K562 (cell line): ENCODE measurements around the gene ADARB2. TPM values are rescaled to one million over a fixed set of nuclear protein-coding genes. Genes with fewer than 3 reads are reported as not detected.

Experiments used
- ATAC-seq: fragments of 200-7000 bp; cut with Tn5 transposase; 3 replicates; pipeline ENCODE4 v1.9.1; 2020; ENCODE audit warnings: moderate library complexity
- BruUV-seq: library from RNA; stranded (reverse); fragments of 400-500 nt; replicated peaks from 2 replicates; lab custom pipeline; 2021; lab: Mats Ljungman, UMichigan
- CTCF ChIA-PET: fragments of 300-600 bp; formaldehyde crosslinking; extraction: SDS; loops from one replicate; lab custom pipeline; 2021; ENCODE audit warnings: low intra/inter-chr PET ratio; lab: Yijun Ruan, JAX
- POLR2A ChIA-PET: fragments of 300-600, 350-650 bp; sonication (Branson Sonifier 250); formaldehyde crosslinking; extraction: SDS; loops from one replicate; lab custom pipeline; 2021; ENCODE audit warnings: antibody characterized with exemption, inconsistent platforms; lab: Yijun Ruan, JAX
- DNase-seq, 4 experiments: peaks; one replicate each; pipeline versions ENCODE4 v3.0.0 to v3.0.0-alpha.2; 2011 to 2018; ENCODE audit warnings: low spot score in 3 of 4, mixed read lengths in 3 of 4; ENCODE audit errors: extremely low read depth in 1 of 4
- FAIRE-seq: peaks from 2 replicates; lab custom pipeline; 2011; peaks lifted over from hg19 to GRCh38; lab: Jason Lieb, UNC
- H2AFZ ChIP-seq: 2 replicates; pipeline ENCODE4 v1.6.0; 2011; ENCODE audit warnings: low read depth, low read length, control low read depth, inconsistent platforms
- H3K27ac ChIP-seq: fragments of 200-600 bp; 3 replicates; pipeline ENCODE4 v1.8.0; 2011; ENCODE audit warnings: low read depth, mild to moderate bottlenecking, control low read depth, inconsistent platforms, low read length, moderate library complexity, mixed read lengths; ENCODE audit errors: extremely low read depth
- H3K27me3 ChIP-seq, 2 experiments: fragments of 300-600 bp in 1 of 2; 2 replicates in 1 of 2; 3 replicates in 1 of 2; pipeline versions ENCODE4 v1.6.0 to v1.8.0; 2011; ENCODE audit warnings: inconsistent platforms in 2 of 2, low read length in 2 of 2, mild to moderate bottlenecking in 1 of 2, mixed read lengths in 1 of 2, moderate library complexity in 1 of 2; ENCODE audit not compliant: control insufficient read depth in 2 of 2, insufficient read depth in 2 of 2
- H3K36me3 ChIP-seq: fragments of 300-600 bp; 3 replicates; pipeline ENCODE4 v1.8.0; 2011; ENCODE audit warnings: mild to moderate bottlenecking, low read length, inconsistent platforms; ENCODE audit not compliant: control insufficient read depth, insufficient read depth
- H3K4me1 ChIP-seq, 2 experiments: fragments of 200-600 bp in 1 of 2; replicated peaks in 1 of 2; 2 replicates in 1 of 2; 3 replicates in 1 of 2; pipeline versions ENCODE4 v1.5.1 to v1.8.0; 2011; ENCODE audit warnings: inconsistent platforms in 2 of 2, low read length in 2 of 2, mild to moderate bottlenecking in 1 of 2, mixed read lengths in 1 of 2, moderate library complexity in 1 of 2; ENCODE audit not compliant: control insufficient read depth in 2 of 2, insufficient read depth in 2 of 2
- H3K4me2 ChIP-seq: 2 replicates; pipeline ENCODE4 v1.6.1; 2011; ENCODE audit warnings: low read length, control low read depth, inconsistent platforms, mixed read lengths; ENCODE audit not compliant: insufficient read depth
- H3K4me3 ChIP-seq: fragments of 200-600 bp; sonication (generic), shearing (Covaris generic); 2 replicates; pipeline ENCODE4 v1.5.1; 2016; ENCODE audit warnings: control low read depth, inconsistent platforms
- H3K79me2 ChIP-seq: fragments of 200-600 bp; 3 replicates; pipeline ENCODE4 v1.8.0; 2011; ENCODE audit warnings: low read length, inconsistent platforms; ENCODE audit not compliant: control insufficient read depth, insufficient read depth
- H3K9ac ChIP-seq, 2 experiments: 2 replicates each; pipeline versions ENCODE4 v1.6.0 to v1.6.1; 2011; ENCODE audit warnings: low read depth in 2 of 2, low read length in 2 of 2, control low read depth in 1 of 2, inconsistent platforms in 1 of 2, mild to moderate bottlenecking in 1 of 2, mixed read lengths in 1 of 2; ENCODE audit not compliant: insufficient read depth in 1 of 2
- H3K9me1 ChIP-seq: one replicate; pipeline ENCODE4 v1.6.0; 2011; ENCODE audit warnings: inconsistent platforms, mild to moderate bottlenecking, low read length, moderate library complexity; ENCODE audit not compliant: control insufficient read depth, insufficient read depth
- H3K9me3 ChIP-seq: replicated peaks from 2 replicates; pipeline ENCODE4 v1.5.1; 2011; ENCODE audit warnings: low read depth, low read length, inconsistent platforms; ENCODE audit not compliant: control insufficient read depth, insufficient read depth
- H4K20me1 ChIP-seq: replicated peaks from 2 replicates; pipeline ENCODE4 v1.6.1; 2011; ENCODE audit warnings: low read length, inconsistent platforms, mixed read lengths; ENCODE audit not compliant: control insufficient read depth, insufficient read depth
- MTA3 ChIP-seq: fragments of 450-650 bp; formaldehyde crosslinking; IDR thresholded peaks from 2 replicates; pipeline ENCODE4 v1.6.1; 2017; ENCODE audit warnings: mild to moderate bottlenecking, borderline replicate concordance
- RBM34 ChIP-seq: fragments of 200-400 bp; formaldehyde crosslinking; IDR thresholded peaks from 2 replicates; pipeline ENCODE4 v1.6.1; 2018; ENCODE audit warnings: low read length, borderline replicate concordance; ENCODE audit not compliant: insufficient read depth
- SNRNP70 ChIP-seq: fragments of 200-400 bp; formaldehyde crosslinking; optimal IDR thresholded peaks from 2 replicates; pipeline ENCODE3; 2017; ENCODE audit warnings: low read depth, low read length
- ZNF140 ChIP-seq: fragments of 250-450 bp; sonication (Bioruptor Pico); IDR thresholded peaks from 2 replicates; pipeline ENCODE4 v1.8.0; 2021; ENCODE audit warnings: moderate library complexity, mild to moderate bottlenecking, inconsistent platforms
- ZNF224 ChIP-seq: sonication (generic); formaldehyde crosslinking; IDR thresholded peaks from 2 replicates; pipeline ENCODE4 v1.8.0; 2022; ENCODE audit warnings: mild to moderate bottlenecking, missing genetic modification reagents
- ZNF436 ChIP-seq: fragments of 250-450, 450-650 bp; sonication (Bioruptor Pico); formaldehyde crosslinking; IDR thresholded peaks from 2 replicates; pipeline ENCODE4 v1.7.0; 2020; ENCODE audit warnings: mild to moderate bottlenecking
- ZNF644 ChIP-seq: fragments of 200-800 bp; sonication (Bioruptor generic); IDR thresholded peaks from 2 replicates; pipeline ENCODE4 v1.6.1; 2016; ENCODE audit warnings: low read depth, missing genetic modification characterization, missing compliant biosample characterization
- ZSCAN29 ChIP-seq: fragments of 450-650 bp; IDR thresholded peaks from 2 replicates; pipeline ENCODE4 v1.6.1; 2017
- WGBS: fragments of 100-300 bp; shearing (Covaris generic); methylation state at CpG from one replicate; pipeline ENCODE4 v1.1.6; 2016; ENCODE audit warnings: low coverage, mixed read lengths; ENCODE audit not compliant: insufficient coverage; ENCODE audit errors: missing lambda C conversion rate; 5-methylcytosine and 5-hydroxymethylcytosine counted together
- in situ Hi-C: fragments of 300-500 bp; cut with MboI; formaldehyde crosslinking; loops from 4 replicates; pipeline ENCODE4 v1.15.0; 2018; ENCODE audit warnings: inconsistent platforms, mixed read lengths
- intact Hi-C: fragments of 100-400 bp; cut with micrococcal nuclease; formaldehyde crosslinking; loops from 2 replicates; pipeline ENCODE4 v1.14.2; 2022
- polyA plus RNA-seq, 8 experiments: library from polyadenylated mRNA; depleted of rRNA in 4 of 8; stranded (reverse) in 5 of 8; unstranded in 3 of 8; fragments of >200 nt; fragmentation: Nextera tagmentation in 2 of 8; fragmentation: Illumina TruSeq in 1 of 8; extraction: Ambion mirVana in 2 of 8; extraction: Trizol in 1 of 8; gene quantifications; 2 replicates each; pipeline versions ENCODE4 v1.2.1 to v1.2.3, GENCODE V29; 2011 to 2014; ENCODE audit warnings: inconsistent platforms in 1 of 8, missing spikeins in 1 of 8
- total RNA-seq, 7 experiments: library from RNA; depleted of rRNA in 6 of 7; stranded (reverse); fragments of >200 nt in 6 of 7; fragmentation: Illumina TruSeq in 2 of 7; extraction: Trizol in 2 of 7; gene quantifications; 2 replicates each; pipeline versions ENCODE4 v1.2.1 to v1.2.3, GENCODE V29; 2011 to 2021; ENCODE audit warnings: low replicate concordance in 1 of 7
- TF ChIP-seq, protein P1 (sequence below): fragments of 250-450 bp; sonication (Bioruptor Pico); IDR thresholded peaks from 2 replicates; pipeline ENCODE4 v1.5.0; 2022; ENCODE audit warnings: mild to moderate bottlenecking
- TF ChIP-seq, protein P2 (sequence below): sonication (generic); formaldehyde crosslinking; IDR thresholded peaks from 2 replicates; pipeline ENCODE4 v1.8.0; 2022; ENCODE audit warnings: missing genetic modification reagents, mild to moderate bottlenecking, moderate library complexity, borderline replicate concordance
- TF ChIP-seq, protein P3 (sequence below), 2 experiments: fragments of 450-650 bp; IDR thresholded peaks; 2 replicates each; pipeline ENCODE4 v1.6.1; 2016
- TF ChIP-seq, protein P4 (sequence below): fragments of 450-650 bp; IDR thresholded peaks from 2 replicates; pipeline ENCODE4 v1.6.1; 2018; ENCODE audit warnings: mild to moderate bottlenecking, low read depth; ENCODE audit not compliant: partially characterized antibody

Gene ADARB2
- total and polyA plus RNA-seq, 9 of the 15 experiments (the other 6 are each of a cell fraction or from before 2014, with no cell fraction given) = not detected

DNA sequence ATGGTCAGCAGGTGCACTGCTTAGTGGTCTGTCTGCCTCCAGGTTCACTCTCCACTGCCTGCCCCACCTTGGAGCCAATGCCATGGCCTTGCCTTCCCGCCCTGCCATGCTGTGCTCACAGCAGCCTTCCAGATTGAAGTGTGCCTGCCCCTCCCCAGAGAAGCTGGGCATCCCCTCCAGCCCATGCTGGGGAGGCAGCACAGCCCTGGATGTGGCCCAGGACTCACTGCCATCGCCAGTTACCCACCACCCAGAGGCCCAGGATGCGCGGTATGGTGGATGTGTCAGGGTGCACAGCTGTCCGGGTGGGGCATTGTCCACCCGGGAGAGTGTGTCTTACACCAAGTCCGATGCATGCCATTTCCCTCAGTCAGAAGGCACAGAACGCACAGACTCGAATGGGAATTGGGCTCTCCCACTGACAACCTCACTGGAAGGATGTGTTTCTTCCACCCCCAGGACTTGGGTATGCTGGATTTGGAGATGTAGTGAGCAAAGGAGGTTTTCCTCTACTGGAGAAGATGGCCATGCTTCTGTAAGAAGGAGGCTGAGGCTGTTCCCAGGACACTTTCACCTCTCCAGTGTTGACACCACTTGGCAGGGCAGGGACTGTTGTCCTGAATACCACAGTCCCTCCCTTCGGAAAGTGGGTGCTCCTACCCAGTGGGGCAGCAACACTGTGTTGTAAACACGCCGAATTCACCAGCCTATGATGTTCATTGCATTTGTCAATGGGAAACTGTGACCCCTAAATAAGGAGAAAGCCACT, 122.0 kb downstream of the ADARB2 start:
- WGBS = 4% methylated on average over 12 of the region's 12 CpGs
- BruUV-seq = no TSS peak
- H3K79me2 ChIP-seq = no peaks in the 10 kb centered on the region
- H3K9me1 ChIP-seq = no peaks in the 10 kb centered on the region
- H3K4me2 ChIP-seq = no peak overlapping the region
- H2AFZ ChIP-seq = no peak overlapping the region
- ATAC-seq = no peak
- no peaks in the 10 kb centered on the region for H3K36me3 ChIP-seq
- H4K20me1 ChIP-seq = no peaks in the 10 kb centered on the region
- H3K27me3 ChIP-seq = peaks cover 2 to 27% of the 10 kb centered on the region in 2 experiments; a peak in 2 of 5 replicates
- H3K27ac ChIP-seq = no peak overlapping the region
- no peak for DNase-seq
- H3K9ac ChIP-seq = no peak overlapping the region; a peak in 1 of 4 replicates
- no peak overlapping the region for H3K4me3 ChIP-seq
- intact Hi-C loops (no loop called here), in situ Hi-C loops (no loop called here)
- FAIRE-seq = no peak
- ChIA-PET POLR2A (no interaction called here), CTCF (no interaction called here)
- TF ChIP-seq SNRNP70 = no peak
- no peak for TF ChIP-seq MTA3
- TF ChIP-seq, protein P1, sequence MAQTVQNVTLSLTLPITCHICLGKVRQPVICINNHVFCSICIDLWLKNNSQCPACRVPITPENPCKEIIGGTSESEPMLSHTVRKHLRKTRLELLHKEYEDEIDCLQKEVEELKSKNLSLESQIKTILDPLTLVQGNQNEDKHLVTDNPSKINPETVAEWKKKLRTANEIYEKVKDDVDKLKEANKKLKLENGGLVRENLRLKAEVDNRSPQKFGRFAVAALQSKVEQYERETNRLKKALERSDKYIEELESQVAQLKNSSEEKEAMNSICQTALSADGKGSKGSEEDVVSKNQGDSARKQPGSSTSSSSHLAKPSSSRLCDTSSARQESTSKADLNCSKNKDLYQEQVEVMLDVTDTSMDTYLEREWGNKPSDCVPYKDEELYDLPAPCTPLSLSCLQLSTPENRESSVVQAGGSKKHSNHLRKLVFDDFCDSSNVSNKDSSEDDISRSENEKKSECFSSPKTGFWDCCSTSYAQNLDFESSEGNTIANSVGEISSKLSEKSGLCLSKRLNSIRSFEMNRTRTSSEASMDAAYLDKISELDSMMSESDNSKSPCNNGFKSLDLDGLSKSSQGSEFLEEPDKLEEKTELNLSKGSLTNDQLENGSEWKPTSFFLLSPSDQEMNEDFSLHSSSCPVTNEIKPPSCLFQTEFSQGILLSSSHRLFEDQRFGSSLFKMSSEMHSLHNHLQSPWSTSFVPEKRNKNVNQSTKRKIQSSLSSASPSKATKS = no peak
- no peak for TF ChIP-seq ZNF644 (tag)
- TF ChIP-seq ZNF140 (CRISPR knock-in tag) = no peak
- TF ChIP-seq, protein P2, sequence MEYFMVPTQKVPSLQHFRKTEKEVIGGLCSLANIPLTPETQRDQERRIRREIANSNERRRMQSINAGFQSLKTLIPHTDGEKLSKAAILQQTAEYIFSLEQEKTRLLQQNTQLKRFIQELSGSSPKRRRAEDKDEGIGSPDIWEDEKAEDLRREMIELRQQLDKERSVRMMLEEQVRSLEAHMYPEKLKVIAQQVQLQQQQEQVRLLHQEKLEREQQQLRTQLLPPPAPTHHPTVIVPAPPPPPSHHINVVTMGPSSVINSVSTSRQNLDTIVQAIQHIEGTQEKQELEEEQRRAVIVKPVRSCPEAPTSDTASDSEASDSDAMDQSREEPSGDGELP (CRISPR knock-in tag) = no peak
- TF ChIP-seq, protein P3, sequence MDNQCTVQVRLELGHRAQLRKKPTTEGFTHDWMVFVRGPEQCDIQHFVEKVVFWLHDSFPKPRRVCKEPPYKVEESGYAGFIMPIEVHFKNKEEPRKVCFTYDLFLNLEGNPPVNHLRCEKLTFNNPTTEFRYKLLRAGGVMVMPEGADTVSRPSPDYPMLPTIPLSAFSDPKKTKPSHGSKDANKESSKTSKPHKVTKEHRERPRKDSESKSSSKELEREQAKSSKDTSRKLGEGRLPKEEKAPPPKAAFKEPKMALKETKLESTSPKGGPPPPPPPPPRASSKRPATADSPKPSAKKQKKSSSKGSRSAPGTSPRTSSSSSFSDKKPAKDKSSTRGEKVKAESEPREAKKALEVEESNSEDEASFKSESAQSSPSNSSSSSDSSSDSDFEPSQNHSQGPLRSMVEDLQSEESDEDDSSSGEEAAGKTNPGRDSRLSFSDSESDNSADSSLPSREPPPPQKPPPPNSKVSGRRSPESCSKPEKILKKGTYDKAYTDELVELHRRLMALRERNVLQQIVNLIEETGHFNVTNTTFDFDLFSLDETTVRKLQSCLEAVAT (IDR thresholded peaks at IDR 0.05) = no peak
- TF ChIP-seq, protein P4, sequence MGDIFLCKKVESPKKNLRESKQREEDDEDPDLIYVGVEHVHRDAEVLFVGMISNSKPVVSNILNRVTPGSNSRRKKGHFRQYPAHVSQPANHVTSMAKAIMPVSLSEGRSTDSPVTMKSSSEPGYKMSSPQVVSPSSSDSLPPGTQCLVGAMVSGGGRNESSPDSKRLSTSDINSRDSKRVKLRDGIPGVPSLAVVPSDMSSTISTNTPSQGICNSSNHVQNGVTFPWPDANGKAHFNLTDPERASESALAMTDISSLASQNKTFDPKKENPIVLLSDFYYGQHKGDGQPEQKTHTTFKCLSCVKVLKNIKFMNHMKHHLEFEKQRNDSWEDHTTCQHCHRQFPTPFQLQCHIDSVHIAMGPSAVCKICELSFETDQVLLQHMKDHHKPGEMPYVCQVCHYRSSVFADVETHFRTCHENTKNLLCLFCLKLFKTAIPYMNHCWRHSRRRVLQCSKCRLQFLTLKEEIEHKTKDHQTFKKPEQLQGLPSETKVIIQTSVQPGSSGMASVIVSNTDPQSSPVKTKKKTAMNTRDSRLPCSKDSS = no peak
- TF ChIP-seq ZNF436 (CRISPR knock-in tag) = no peak
- TF ChIP-seq RBM34 = no peak
- no peak for TF ChIP-seq ZSCAN29
- TF ChIP-seq ZNF224 (CRISPR knock-in tag) = no peak
- no peaks in the 10 kb centered on the region for H3K9me3 ChIP-seq
- H3K4me1 ChIP-seq = peaks cover 0 to 6% of the 10 kb centered on the region in 2 experiments; a peak in 3 of 5 replicates
